ENCODE data around the gene SEC14L1. TPM values are rescaled to one million over a fixed set of nuclear protein-coding genes. Genes with fewer than 3 reads are reported as not detected.
"Not testable (repeated sequence)": the region's sequence is repeated elsewhere in the genome, so short reads cannot be mapped to it uniquely, and the experiment has no call there.

Gene SEC14L1
- 71.2 TPM for total RNA-seq

GRCh38 chr17:77140878-77141767 is at the start of gene SEC14L1:
TSS of gene SEC14L1 (plus strand) at chr17:77140969. CDS start at chr17:77143597, 2,628 bp downstream.
- DNase-seq (ENCODE audit: low spot score), result no peak

- DNase-seq (ENCODE audit: low spot score), result no peak
Measured at GRCh38 chr17:77092025-77092424, 48.7 kb upstream of the SEC14L1 start.

GRCh38 chr17:77095461-77095860 is 45.3 kb upstream of the SEC14L1 start:
- no peak for DNase-seq (ENCODE audit: low spot score)

GRCh38 chr17:77096570-77097214 is 44.1 kb upstream of the SEC14L1 start:
- DNase-seq (ENCODE audit: low spot score), result no peak

- no peak for DNase-seq (ENCODE audit: low spot score)
Measured at GRCh38 chr17:77097631-77098180, 43.1 kb upstream of the SEC14L1 start.

DNA sequence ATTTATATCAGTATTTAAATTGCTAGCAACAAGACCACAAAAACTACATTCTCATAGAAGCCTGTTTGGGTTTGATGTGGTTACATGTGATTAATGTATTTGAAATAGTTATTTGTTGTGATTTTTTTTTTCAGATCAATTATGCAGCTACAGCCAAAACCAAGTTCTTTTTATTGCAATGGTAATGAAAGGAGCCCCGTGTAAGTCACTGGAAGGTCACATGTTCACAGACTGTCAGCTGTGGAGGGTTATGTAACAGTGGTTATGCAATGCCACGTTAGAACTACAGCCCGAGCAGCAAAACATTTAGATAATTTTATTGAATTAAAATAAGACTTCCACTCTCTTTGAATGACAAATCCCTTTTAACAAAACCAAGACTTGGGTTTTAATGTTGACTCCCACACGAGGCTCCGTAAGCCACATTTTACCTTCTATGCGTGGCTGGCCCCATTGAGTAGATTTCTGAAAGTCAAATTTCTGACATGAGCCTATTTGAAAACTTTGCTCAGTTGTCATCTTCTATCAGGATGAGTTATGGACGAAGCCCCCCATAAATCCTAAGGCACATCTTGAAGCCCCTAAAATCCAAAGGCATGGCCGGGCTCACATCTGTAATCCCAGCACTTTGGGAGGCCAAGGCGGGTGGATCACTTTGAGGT is 41.8 kb upstream of the SEC14L1 start:
- peak; percentile 78 for DNase-seq (ENCODE audit: low spot score)

DNA sequence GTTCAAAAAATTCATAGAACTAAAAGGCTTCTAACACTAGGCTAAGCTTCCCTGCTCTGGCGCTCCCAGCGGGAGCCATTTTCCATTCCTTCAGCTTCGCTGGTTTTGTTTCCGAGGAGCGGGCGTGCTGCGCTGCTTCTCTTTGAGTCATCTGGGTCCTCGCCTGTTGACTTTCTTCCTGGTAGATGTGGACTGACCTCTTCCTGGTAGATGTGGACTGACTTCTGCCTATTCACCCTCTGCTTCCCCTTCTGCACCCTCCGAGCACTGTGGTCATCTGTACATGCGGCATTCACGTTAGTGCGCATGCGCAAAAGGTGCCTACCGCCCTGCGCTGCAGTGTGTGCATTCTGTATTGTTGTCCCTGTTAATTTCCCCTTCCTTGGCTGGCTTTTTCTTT is 40.8 kb upstream of the SEC14L1 start:
- peak; percentile 75 for DNase-seq (ENCODE audit: low spot score)

- DNase-seq (ENCODE audit: low spot score), result no peak
Measured at GRCh38 chr17:77101521-77102410, 39.0 kb upstream of the SEC14L1 start.

DNA sequence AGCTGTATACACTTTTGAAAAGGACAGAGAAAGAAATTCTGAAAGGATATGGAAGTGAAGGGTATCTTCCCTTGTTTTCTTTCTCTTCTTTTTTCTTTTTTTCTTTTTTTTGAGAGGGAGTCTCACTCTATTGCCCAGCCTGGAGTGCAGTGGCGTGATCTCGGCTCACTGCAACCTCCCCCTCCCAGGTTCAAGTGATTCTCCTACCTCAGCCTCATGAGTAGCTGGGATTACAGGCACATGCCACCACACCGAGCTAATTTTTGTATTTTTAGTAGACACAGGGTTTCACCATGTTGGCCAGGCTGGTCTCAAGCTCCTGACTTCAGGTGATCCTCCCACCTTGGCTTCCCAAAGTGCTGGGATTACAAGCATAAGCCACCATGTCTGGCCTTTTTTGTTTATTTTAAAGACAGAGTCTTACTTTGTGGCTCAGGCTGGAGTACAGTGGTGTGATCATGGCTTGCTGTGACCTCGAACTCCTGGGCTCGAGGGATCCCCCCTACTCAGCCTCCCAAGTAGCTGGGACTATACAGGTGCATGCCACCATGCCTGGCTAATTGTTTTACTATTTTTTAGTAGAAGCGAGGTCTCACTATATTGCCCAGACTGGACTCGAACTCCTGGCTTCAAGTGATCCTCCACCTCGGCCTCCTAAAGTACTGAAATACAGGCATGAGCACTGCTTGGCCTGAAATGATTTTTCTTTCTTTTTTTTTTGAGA is 38.2 kb upstream of the SEC14L1 start:
- not testable (repeated sequence) for DNase-seq (ENCODE audit: low spot score)

- DNase-seq (ENCODE audit: low spot score), result no peak
Measured at GRCh38 chr17:77105706-77106105, 35.1 kb upstream of the SEC14L1 start.

GRCh38 chr17:77106874-77107358 is 33.9 kb upstream of the SEC14L1 start:
- no peak for DNase-seq (ENCODE audit: low spot score)

GRCh38 chr17:77107506-77108433 is 33.0 kb upstream of the SEC14L1 start:
- DNase-seq (ENCODE audit: low spot score), result no peak

- DNase-seq (ENCODE audit: low spot score), result no peak
Measured at GRCh38 chr17:77109159-77109759, 31.5 kb upstream of the SEC14L1 start.

- DNase-seq (ENCODE audit: low spot score), result no peak
Measured at GRCh38 chr17:77109764-77110359, 30.9 kb upstream of the SEC14L1 start.

- DNase-seq (ENCODE audit: low spot score), result not testable (repeated sequence)
Measured at GRCh38 chr17:77111165-77111933, 29.4 kb upstream of the SEC14L1 start.

- DNase-seq (ENCODE audit: low spot score), result no peak
Measured at GRCh38 chr17:77111934-77112296, 28.9 kb upstream of the SEC14L1 start.

DNA sequence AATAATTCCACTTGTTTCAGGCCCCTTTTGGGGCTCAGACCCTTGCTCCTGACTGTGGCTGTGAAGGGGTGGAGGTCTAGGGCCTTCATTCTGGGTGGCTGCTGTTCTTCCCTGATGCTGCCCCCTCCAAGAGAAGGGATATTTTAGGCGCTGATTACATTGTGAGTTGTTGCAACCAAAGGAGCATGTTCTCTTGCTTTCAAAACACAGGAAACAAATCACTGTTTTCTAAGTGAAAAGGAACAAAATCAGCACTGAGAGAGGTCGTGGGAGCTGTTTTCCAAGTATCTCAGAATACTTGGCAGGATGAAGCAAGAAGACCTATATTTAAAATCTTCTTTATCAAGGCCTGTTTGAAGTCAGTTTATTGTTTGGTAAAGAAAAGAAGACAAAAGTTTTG is 25.3 kb upstream of the SEC14L1 start:
- no peak for DNase-seq (ENCODE audit: low spot score)

DNA sequence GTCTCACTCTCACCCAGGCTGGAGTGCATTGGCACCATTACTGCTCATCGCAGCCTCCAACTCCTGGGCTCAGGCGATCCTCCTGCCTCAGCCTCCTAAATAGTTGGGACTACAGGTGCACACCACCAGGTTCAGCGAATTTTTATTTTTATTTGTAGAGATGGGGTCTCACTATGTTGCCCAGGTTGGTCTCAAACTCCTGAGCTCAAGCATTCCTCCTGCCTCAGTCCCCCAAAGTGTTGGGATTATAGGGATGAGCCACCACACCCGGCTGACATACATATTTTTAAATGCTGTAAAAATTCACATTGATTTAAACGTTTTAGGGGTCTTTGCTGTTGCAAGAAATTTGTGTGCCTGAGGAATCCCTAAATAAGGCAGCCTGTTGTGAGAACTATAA is 24.8 kb upstream of the SEC14L1 start:
- DNase-seq (ENCODE audit: low spot score), result no peak

All from mucosa of gallbladder (tissue), 1 donor.